Measurements from ENCODE around the gene RETREG3.

Gene RETREG3

DNA sequence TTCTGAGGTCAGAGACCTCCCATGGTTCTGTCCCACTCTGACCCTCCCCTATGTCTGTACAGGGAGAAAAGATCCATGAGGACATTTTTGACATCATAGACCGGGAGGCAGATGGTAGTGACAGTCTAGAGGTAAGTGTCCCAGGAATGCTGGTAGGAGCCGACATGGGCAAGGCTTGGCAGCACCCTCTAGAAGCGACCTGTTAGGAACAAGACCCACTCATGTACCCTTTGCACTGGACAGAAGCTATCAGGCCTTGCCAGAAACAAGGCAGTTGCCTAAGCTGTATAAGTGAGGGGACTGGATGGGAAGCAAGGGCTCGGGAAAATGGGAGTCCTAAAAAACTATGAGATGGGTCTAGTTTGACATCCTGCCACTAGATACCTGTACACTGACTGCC lies 2.8 kb upstream of the RETREG3 start:
- DNase-seq (ENCODE audit: low read depth) = no peak

DNA sequence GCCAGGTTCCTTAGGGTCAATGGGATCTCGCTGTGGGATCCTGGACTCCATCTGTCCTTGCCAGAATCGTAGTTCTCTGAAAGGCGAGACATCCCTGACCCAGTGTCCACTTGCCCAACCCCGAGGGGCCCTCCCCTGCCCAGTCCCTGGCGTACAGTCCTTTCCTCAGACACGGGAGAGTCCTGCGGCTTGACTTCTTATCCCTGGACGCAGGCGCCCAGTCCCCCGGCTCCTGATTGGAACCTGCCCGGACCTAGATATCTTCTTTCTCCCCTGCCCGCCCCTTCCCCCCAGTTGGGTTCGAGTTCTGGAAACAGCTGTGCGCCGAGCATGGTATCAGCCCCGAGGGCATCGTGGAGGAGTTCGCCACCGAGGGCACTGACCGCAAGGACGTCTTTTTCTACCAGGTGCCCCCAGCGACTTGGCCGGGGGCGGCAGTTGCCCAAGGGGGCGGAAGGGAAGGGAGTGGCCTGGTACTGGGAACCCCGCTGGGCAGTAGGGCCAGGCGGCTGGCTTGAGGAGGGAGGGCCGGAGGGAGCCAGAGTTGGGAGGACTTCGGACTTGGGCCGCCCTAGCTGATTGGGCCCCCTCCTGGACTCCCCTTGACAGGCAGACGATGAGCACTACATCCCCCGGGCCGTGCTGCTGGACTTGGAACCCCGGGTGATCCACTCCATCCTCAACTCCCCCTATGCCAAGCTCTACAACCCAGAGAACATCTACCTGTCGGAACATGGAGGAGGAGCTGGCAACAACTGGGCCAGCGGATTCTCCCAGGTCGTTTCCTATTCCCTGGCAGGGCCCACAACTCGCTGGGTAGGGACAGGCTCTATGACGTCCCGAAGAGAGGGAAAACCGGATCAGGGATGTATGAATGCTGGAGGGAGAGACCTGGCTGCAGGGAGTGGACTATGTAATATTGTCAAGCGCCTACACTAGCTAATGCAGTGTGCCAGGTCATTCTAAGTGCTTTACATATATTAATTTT lies 934 bp upstream of the RETREG3 start:
- peak; percentile 34 for DNase-seq (ENCODE audit: low read depth)

DNA sequence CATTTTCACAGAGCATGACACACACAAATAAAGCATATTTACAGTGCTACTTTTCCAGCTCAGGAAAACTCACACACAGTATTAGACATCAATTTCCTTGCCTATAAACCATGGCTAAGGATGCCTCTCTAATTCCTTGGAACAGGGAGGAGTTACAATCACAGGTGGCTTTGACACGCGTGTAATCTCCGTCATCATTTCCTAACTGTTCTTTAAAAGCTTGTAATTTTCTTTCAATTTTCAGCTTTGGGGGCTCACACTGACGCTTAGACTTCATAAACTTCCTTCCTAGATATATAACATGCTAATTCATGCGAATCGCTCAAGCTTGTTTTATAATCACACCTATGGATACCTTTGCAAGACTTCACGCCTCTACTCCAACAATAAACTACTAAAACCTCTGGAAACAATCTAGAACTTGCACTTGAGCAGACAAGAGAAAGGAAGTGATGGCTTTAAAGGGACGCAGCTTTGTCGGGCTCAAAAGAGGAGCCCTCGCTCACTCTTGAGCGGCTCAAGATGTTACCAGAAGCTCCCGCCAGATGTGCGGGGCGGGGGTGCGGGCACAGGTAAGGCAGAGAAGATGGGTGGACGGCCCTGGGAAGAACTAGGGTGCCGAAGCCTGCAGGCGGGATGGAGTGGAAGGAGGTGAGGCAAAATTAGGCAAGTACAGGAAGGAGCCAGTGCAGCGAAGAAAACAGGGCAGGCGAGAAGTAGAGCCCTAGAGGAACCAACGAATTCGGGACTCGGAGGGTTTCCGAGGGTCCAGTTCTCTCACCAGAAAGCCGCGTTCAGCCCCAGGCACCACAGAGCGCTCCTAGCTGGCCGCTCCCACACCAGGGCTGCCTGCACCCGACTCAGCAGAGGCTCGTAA lies 631 bp downstream of the RETREG3 start:
- no peak for DNase-seq (ENCODE audit: low read depth)

DNA sequence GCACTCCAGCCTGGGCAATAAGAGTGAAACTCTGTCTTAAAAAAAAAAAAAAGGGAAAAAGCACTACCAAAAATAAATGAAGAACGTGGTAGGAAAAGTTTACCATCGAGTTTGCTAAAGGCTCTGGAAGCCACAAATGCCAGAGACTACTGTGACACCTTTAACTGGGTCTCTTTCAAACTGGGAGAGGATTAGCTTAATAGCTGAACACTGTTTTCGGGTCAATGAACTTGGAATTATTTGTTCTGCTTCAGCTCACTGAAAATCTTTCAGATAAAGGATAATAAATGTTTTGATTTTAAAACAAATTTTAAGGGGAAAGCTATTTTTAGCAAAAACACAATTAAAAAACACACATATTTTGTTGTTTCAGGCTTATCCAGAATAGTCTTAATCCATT lies 1.4 kb downstream of the RETREG3 start:
- DNase-seq (ENCODE audit: low read depth) = no peak

DNA sequence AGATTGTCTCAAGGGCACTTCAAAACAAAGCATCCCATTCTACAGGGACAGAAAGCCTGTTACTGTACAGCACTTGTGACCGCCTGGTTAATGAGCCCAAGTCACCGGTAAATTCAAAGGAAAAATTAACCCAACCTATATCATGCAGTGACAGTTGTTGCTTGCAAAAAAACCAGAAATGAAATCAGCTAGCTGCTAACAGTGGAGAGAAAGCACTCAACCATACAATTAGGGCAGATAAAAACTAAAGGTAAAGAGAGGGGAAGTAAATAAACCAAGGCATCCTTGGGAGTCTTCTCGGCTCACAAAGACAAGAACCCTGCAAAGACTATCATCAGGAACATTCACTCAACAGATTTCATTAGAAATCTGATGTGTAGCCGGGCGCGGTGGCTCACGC lies 5.9 kb downstream of the RETREG3 start:
- no peak for DNase-seq (ENCODE audit: low read depth)

DNA sequence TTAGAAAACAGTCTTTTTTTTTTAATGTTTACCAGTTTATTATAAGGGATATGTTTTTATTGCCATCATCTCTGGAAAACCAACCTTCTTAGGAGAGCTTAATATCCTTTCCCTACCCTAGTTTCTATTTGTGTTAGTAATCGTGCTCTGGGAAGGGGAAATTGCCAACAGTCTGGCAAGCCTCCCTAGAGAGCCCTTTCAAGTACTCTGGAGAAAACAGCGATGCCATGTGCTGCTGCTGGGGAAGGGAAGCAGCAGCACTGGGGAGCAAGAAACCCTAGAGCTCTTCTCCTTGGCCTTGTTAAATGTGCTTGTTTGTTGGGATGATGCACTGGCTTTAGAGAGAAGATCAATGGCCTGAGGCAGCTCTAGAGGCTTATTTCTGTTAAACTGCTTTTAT lies 10.3 kb downstream of the RETREG3 start:
- DNase-seq (ENCODE audit: low read depth) = no peak

DNA sequence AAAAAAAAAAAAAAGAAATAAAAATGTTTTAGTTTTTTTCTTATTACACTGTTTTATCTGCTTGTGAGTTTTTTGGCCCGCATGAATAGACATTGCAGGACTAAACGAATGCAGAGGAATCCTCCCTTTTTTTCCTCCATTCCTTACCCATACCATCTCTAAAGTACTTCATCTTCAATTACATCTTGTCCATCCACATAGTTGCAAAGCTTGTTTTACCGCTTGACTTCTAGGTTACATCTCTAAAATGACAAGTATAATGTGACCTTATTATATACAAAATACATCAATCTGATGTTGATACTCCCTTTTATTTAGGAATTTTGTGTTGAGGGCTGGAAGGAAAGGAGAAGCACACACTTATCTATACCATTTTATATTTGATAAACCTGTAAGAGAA lies 12.8 kb downstream of the RETREG3 start:
- DNase-seq (ENCODE audit: low read depth) = no peak

DNA sequence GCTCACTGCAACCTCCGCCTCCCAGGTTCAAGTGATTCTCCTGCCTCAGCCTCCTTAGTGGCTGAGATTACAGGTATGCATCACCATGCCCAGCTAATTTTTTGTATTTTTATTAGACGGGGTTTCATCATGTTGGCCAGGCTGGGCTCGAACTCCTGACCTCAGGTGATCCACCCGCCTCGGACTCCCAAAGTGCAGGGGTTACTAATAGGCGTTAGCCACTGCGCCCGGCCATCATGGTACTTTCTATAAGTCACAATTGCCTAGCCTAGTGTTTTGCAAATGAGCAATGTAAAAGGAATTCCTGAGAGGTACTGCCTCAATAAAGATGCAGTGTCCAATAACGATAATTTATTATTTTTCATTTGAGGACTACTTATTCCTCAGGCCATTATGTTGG lies 17.8 kb downstream of the RETREG3 start:
- no peak for DNase-seq (ENCODE audit: low read depth)

DNA sequence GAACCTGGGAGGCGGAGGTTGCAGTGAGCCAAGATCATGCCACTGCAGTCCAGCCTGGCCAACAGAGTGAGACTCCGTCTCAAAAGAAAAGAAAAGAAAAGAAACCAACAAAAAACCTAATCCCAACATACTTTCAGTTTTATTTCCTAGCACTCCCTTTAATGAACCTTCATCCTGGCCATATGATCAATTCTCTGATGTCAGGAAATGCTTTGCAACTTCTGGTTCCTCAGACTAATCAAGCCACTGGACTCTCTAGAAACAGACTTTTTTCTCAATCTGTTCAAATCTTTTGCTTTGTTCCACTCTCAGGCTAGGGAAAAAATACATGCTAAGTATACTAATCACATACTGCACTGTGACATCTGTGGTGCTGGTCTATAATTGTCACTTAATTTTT lies 18.3 kb downstream of the RETREG3 start:
- no peak for DNase-seq (ENCODE audit: low read depth)

DNA sequence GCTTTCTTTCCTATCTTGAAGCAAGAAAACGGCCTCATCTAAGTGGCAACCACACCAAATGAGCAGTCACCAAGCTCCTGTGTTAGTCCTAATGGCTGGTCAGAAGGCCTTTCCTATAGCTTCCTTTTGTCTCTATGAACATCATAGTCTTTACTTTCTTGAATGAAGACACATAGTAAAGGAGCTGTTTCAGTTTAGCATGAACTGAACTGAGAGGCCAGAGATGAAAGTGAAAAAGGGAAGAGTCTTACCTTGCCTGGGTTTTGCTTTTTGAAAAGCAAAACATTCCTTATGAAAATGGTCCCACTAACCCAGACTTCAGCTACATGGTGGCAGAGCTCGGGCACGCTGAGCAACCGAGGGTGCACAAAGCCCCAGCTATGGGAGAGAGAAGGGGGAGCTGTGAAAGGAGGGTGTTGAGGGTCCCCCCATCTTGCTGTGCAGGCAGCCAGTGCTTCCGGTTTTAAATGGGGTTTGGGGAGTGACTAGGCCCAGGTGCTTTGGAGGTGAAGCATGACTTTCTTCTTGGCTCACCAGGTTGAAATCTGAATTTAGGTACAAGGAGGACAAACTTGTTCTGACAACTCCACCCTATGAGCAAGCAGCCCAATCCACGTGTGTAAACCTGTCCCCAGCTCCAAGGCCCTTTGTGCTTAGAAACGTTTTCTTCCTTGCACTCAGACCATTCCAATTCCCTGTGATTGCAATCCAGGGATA lies 22.5 kb downstream of the RETREG3 start:
- DNase-seq (ENCODE audit: low read depth) = no peak

DNA sequence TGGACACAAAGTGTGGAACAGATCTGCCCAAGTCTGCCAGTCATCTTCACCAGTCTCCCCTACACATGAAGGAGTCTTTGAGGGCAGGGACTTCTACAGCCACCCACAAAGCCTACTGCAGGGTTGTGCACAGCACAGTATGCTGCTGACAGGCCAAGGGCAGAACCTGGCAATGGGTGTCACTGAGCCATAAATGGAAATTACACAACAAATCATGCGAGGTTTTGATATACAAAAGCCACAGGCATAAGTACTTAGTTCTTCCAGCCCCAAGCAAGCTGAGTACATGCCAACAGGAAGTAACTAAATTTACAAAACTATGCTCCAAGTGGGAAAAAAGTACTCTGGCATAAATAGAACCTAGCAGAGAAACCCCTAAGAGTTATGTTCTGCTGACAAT lies 23.8 kb downstream of the RETREG3 start:
- DNase-seq (ENCODE audit: low read depth) = no peak

DNA sequence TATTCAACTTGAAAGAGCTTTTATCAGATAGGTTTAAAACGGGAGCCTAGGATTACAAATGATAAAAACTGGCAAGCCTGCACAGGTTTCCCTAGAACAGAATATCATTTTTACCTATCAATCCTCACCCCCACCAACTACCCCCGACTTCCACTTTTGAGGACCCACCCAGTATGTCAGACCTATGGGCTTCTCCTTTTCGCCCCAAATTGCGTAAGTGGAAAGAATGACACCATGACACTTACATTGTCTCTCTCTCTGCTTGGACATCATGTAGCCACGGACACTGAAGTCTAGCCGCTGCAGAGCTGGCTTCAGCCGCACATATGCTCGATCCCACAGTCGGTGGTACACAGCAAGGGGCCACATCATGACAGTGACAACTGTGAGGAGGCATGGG lies 24.3 kb downstream of the RETREG3 start:
- DNase-seq (ENCODE audit: low read depth) = no peak

DNA sequence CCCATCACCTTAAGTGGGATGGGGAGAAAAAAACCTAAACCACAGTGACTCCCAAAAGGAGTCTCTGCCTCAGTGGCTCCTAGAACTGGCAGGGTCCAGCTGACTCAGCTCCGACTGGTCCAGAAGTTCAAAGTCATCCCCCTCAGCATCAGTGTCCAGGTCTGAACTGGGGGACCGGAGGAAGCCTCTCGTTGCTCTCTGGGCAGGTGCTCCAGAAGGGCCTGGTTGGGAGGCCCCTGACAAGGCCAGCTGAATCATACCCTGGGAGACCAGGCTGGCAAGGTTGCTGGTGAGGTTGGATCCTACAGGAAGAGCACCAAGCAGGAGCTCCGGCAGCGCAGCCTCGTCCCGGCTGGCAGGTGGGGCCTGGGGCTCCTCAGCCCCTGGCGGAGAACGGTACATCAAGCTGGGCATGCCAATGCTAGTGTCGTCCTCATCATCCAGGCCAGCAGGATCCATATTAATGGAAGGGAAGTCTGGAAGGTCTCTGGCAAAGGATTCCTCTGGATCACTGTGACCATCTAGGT lies 27.4 kb downstream of the RETREG3 start:
- DNase-seq (ENCODE audit: low read depth) = no peak

DNA sequence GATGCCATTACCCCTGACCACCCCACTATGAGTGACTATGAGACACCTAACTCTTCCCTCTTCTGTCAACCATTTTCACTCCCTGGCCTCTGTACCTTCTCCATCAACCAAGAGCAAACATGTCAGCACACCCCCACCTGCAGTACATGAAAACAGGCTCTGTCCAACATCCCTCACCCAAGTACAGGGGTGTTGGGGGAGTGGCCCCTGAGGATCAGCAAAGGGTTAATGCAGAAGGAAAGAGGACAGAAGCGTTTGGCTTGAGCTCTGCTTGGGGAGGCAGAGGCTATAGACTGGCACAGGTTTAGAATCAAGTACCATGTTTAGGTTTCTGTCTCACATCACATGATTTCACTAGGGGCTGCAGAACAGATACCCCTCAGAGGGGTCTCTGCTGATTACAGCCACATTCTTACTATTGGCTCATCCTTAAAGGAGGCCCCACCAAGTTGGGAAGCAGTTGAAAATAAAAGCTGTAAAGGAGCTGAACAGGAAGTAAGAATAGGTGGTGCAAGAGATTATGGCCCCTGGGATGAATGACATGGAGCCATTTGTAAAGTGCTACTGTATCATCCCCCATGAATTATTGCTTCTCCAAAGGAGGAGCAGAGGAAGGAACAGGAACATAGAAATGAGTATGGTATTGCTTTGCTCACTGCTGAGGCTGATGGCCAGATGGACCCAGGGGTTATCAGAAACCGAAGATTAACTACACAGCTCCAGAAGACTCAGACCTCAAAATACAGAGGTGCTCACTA lies 29.2 kb downstream of the RETREG3 start:
- DNase-seq (ENCODE audit: low read depth) = no peak

DNA sequence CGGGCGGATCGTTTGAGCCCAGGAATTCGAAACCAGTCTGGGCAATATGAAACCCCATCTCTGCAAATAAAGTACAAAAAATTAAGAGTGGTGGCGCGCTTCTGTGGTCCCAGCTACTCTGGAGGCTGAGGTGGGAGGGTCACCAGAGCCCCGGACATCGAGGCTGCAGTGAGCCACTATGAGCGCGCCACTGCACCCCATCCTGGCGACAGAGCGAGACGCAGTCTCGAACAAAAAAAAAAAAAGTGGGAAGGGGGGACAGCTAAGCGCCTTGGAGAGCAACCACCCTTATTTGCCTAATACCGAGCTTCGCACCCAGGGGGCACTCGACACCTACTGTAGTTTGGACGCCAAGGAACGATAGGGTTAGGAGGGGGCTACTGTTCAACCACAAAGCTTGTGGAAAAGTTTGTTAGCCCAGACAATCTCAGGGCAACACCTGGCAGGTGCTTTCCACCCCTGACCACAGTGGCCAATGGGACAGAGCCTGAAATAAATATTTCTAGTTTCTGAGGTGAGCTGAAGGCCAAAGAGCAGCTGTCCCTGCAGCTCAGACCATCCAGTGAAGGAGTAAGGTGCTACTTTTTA lies 30.8 kb downstream of the RETREG3 start:
- peak; percentile 86 for DNase-seq (ENCODE audit: low read depth)

DNA sequence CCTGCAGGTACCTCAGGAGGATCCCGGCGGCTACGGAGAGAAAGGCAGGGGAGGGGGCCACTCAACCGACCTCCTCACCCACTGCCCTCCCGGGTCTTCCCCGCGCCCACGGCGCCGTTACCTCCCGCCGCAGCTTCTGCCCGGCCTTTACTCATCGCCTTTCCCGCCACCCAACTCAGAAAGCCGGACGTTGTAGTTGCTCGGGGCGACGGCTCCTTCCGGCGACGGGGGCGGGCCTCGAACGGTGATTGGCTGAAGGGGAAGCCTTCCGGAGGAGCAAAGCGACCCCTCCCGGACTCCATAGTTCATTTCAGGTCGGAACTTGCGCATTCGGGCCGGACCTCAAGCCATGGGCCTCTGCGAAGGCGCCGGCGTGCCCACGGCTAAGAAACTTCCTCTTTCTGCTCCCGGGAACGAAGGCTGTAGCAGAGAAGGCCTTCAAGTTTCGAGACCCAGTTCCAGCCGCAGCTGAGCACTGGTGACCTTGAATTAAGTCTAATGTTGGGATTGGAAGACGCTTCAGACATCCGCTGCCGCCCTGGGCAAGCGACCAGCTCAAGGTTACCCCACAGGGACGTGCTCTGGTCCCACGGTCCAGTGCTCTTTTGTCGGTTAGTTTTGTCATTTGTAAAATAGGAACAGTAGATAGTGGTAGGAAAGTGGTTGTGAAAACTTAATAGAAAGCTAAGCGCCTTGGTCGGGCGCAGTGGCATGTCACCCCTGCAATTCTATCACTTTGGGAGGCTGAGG lies 31.5 kb downstream of the RETREG3 start, which contains the start of gene PSMC3IP:
Gene PSMC3IP, minus strand, starts transcription at position 198 of the 750 bp plus-strand sequence. Its CDS starts 43 bp downstream, at position 155.
- DNase-seq (ENCODE audit: low read depth) = peak; percentile 83

DNA sequence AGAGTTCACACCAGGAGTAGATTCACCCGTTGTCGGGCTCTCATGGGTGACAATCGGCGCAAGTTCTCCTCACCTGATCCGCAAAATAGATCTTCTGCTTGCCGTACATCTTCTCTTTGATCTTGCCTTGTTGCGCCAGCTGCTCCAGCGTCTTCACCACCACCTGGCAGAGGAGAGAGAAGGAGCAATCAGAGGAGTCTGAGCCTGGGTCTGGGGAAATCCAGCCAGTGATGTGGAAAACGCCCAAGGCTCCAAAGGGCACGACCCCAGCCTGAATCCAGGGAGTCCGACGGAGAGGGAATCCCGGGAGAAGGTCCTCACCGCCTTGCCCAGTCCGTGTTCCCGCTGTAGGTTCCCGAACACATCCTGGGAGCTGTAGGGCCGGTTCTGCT lies 32.0 kb downstream of the RETREG3 start:
- no peak for DNase-seq (ENCODE audit: low read depth)

DNA sequence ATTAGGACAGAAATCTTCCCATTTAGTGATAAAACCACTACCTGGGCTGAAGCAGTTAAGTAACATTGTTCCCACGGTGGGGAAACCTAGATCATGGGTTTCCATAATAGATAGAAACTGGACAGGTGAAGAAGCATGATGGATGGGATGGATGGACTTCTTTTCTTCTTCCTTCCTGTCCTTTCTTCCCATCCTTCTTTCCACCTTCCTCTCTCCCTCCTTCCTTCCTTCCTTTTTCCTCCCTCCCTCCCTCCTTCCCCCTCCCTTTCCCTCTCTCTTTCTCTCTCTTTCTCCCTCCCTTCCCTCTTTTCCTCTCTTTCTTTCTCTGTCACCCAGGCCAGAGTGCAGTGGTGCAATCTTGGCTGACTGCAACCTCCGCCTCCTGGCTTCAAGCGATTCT lies 34.7 kb downstream of the RETREG3 start:
- DNase-seq (ENCODE audit: low read depth) = no peak

DNA sequence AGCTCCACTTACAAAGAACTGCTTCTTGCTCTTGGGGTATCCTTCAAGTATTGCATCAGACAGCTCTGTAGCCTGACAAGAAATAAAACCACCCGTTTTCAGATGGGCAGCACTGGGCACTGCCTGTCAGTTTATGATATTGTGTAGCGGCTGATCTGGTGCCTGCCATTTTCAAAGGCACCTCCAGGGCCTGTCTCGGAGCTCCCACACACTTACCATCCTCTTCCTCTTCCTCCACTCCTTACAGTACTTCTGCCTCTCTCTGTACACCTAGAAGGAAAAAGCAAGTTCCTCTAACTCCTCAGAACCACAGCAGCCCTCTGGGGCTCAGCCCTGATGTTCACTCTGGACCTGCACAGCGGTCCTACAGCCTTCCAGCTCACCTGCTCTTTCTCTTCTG lies 36.1 kb downstream of the RETREG3 start:
- DNase-seq (ENCODE audit: low read depth) = no peak

Measured in CMK (cell line).